Gastrocnemius medialis (tissue), 4 donors: ENCODE results near the gene HLA-C. TPM values are rescaled to one million over a fixed set of nuclear protein-coding genes. Genes with fewer than 3 reads are reported as not detected.

Source experiments
- ATAC-seq, 2 donors: fragments of 150-250 bp; one replicate each; pipeline ENCODE4 v1.9.1; 2016
- DNase-seq, 2 donors: peaks; one replicate each; pipeline ENCODE4 v3.0.0-alpha.2; 2019
- H3K27ac ChIP-seq, 4 donors: fragments of 200-600 bp; sonication (generic); 1 replicate in 1 of 4; 2 replicates in 3 of 4; pipeline ENCODE4 v1.5.1; 2016 to 2018; ENCODE audit warnings: mild to moderate bottlenecking in 2 of 4, moderate library complexity in 1 of 4
- H3K27me3 ChIP-seq, 3 donors: fragments of 200-600 bp; sonication (generic) in 2 of 3; 1 replicate in 1 of 3; 2 replicates in 2 of 3; pipeline versions ENCODE4 v1.5.1 to v1.6.0; 2016 to 2019; ENCODE audit warnings: mild to moderate bottlenecking in 1 of 3, moderate library complexity in 1 of 3
- H3K36me3 ChIP-seq, 2 donors: fragments of 200-600 bp; sonication (generic) in 1 of 2; one replicate each; pipeline ENCODE4 v1.5.1; 2017 to 2018
- H3K4me1 ChIP-seq, 2 donors: fragments of 200-600 bp; sonication (generic) in 1 of 2; one replicate each; pipeline ENCODE4 v1.5.1; 2016 to 2017; ENCODE audit warnings: mild to moderate bottlenecking in 2 of 2
- H3K4me3 ChIP-seq, 4 donors: fragments of 200-600 bp; sonication (generic) in 3 of 4; 1 replicate in 1 of 4; 2 replicates in 3 of 4; pipeline ENCODE4 v1.5.1; 2016 to 2019; ENCODE audit warnings: mild to moderate bottlenecking in 2 of 4
- H3K9me3 ChIP-seq, 3 donors: fragments of 200-600 bp; sonication (generic) in 2 of 3; 1 replicate in 1 of 3; 2 replicates in 2 of 3; pipeline ENCODE4 v1.5.1; 2016 to 2019
- POLR2A ChIP-seq, 2 donors: fragments of 450-650 bp; IDR thresholded peaks; one replicate each; pipeline ENCODE4 v1.6.1; 2017; ENCODE audit warnings: antibody characterized with exemption in 2 of 2, mild to moderate bottlenecking in 2 of 2, moderate library complexity in 2 of 2
- in situ Hi-C, 4 donors: fragments of 200-750 bp; cut with MboI; loops; one replicate each; pipeline versions ENCODE4 v1.15.0 to v1.8.0; 2017; ENCODE audit warnings: low sequenced_read_pairs in 4 of 4
- intact Hi-C: fragments of 100-400 bp; cut with DNase I; formaldehyde crosslinking; loops from one replicate; pipeline ENCODE4 v1.15.1; 2023; ENCODE audit warnings: low total_unique reads
- total RNA-seq, 4 donors: library from RNA; depleted of rRNA; stranded (reverse); fragments of >200 nt; gene quantifications; one replicate each; pipeline versions ENCODE4 v1.1.0 to v1.2.3, GENCODE V29; 2016
- TF ChIP-seq, protein P1 (sequence below), 5 experiments: fragments of 450-650 bp in 3 of 5; fragments of 200-600 bp in 2 of 5; sonication (generic) in 2 of 5; IDR thresholded peaks in 4 of 5; conservative IDR thresholded peaks in 1 of 5; 1 replicate in 4 of 5; 2 replicates in 1 of 5; pipeline ENCODE4 v1.5.1; 2016 to 2019; ENCODE audit warnings: antibody characterized with exemption in 5 of 5, mild to moderate bottlenecking in 3 of 5, moderate library complexity in 3 of 5

Gene HLA-C
- 100 to 1,000 TPM in 2 of 4 donors, 10 to 100 TPM in 2; 73.4 to 267 (median 133) TPM for total RNA-seq

DNA sequence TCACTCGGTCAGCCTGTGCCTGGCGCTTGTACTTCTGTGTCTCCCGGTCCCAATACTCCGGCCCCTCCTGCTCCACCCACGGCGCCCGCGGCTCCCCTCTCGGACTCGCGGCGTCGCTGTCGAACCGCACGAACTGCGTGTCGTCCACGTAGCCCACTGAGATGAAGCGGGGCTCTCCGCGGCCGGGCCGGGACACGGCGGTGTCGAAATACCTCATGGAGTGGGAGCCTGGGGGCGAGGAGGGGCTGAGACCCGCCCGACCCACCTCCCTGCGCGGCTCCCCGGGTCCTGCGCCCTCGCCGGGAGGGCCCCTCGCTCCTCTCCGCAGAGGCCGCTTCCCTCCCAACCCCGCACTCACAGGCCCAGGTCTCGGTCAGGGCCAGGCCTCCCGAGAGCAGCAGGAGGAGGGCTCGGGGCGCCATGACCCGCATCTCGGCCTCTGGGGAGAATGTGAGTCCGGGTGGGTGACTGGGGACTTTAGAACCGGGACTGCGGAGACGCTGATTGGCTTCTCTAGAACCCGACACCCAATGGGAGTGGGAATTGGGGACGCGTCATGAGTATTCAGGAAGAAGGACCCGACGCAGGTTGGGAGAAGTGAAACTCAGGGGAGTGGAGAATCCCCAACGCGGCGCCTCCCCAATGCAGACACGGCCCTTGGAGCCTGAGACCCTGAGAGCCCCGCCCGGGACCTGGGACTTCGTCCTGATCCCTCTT, at the start of gene HLA-C:
TSS of gene HLA-C (minus strand) at position 452 of the 717 bp plus-strand sequence. CDS start at position 431, 21 bp downstream.
- H3K27me3 ChIP-seq, result no peaks in the 10 kb centered on the region
- peak within 1 kb of the TSS; percentile 75 to 99 (median 88) for H3K27ac ChIP-seq
- TF ChIP-seq POLR2A (IDR thresholded peaks at IDR 0.05), result peak; percentile 63 to 81
- TF ChIP-seq, protein P1, sequence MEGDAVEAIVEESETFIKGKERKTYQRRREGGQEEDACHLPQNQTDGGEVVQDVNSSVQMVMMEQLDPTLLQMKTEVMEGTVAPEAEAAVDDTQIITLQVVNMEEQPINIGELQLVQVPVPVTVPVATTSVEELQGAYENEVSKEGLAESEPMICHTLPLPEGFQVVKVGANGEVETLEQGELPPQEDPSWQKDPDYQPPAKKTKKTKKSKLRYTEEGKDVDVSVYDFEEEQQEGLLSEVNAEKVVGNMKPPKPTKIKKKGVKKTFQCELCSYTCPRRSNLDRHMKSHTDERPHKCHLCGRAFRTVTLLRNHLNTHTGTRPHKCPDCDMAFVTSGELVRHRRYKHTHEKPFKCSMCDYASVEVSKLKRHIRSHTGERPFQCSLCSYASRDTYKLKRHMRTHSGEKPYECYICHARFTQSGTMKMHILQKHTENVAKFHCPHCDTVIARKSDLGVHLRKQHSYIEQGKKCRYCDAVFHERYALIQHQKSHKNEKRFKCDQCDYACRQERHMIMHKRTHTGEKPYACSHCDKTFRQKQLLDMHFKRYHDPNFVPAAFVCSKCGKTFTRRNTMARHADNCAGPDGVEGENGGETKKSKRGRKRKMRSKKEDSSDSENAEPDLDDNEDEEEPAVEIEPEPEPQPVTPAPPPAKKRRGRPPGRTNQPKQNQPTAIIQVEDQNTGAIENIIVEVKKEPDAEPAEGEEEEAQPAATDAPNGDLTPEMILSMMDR (IDR thresholded peaks at IDR 0.05 in 4 of 5, conservative IDR thresholded peaks at IDR 0.05 in 1 of 5), result no peak
- in situ Hi-C loops (loop anchor here in 2 of 4 donors (5.0 to 10.0 kb wide), 3 partner anchors 64 to 103 kb away; partner anchors contain the start of gene HLA-B (in 1 of the 2)), intact Hi-C loops (loop anchor here (1.0 to 5.0 kb wide), 3 partner anchors 74 to 114 kb away; partner anchors contain the start of genes CCHCR1, HLA-B and TCF19)
- H3K4me3 ChIP-seq, result peak within 1 kb of the TSS; percentile 60 to 97 (median 80)
- H3K36me3 ChIP-seq, result no peaks in the 10 kb centered on the region
- ATAC-seq, result peak; percentile 99 to 100
- no peaks in the 10 kb centered on the region for H3K9me3 ChIP-seq
- peak; percentile 85 to 93 for DNase-seq
- peaks cover 0 to 4% of the 10 kb centered on the region in 2 donors for H3K4me1 ChIP-seq

DNA sequence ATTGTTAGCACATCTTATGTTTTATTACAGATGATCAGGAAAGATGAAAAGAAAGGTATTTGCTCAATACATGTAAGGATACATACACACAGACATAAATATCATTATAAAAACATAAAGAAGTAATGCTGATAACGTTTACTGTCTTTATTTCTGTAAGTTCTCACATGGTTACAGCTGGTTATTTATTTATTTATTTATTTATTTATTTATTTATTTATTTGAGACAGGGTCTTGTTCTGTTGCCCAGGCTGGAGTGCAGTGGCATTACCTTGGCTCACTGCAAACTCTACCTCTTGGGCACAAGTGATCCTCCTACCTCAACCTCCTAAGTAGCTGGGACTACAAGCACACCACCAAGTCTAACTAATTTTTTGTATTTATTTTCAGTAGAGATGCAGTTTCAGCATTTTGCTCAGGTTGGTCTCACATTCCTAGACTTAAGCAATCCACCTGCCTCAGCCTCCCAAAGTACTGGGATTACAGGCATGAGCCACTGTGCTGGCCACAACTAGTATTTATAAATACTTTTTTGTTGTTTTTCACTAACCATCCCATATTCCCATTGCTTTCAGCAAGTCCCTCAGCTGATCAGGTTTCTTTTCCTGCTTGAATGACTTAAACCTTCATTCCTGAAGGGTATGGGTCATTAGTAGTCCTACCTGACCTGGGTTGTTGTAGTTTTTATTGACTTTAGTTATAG, 49.3 kb upstream of the HLA-C start:
- ATAC-seq, result no peak

DNA sequence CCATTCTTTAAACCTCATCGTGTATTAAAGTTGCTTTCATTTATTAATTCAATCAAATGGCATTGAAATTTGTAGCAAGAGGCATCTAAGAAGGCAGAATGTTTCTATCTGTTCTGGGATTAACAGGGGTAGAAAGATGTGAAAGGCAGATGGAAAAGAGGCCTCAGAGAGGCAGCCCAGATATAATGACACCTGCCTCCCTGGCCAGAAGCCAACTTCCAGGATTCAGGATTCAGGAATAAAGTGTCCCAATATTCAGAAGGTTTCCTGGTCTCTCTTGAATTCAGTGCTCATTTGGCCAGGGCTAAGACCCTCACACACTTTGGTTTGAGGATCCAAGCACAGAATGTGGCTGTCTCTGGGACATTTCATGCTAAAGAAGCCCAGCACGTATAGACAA, 45.1 kb upstream of the HLA-C start:
- TF ChIP-seq POLR2A (IDR thresholded peaks at IDR 0.05), result no peak
- TF ChIP-seq, protein P1 (IDR thresholded peaks at IDR 0.05 in 4 of 5, conservative IDR thresholded peaks at IDR 0.05 in 1 of 5), result no peak
- Histone ChIP-seq H3K4me1 (no peaks in the 10 kb centered on the region), H3K36me3 (no peaks in the 10 kb centered on the region), H3K9me3 (no peaks in the 10 kb centered on the region), H3K4me3 (no peak overlapping the region), H3K27ac (no peak overlapping the region), H3K27me3 (no peaks in the 10 kb centered on the region)
- DNase-seq (no peak), ATAC-seq (no peak)
- intact Hi-C loops, result no loop called here
- in situ Hi-C loops, result no loop called here

More for the DNA sequence above, 49.3 kb upstream of the HLA-C start:
- no peaks in the 10 kb centered on the region for H3K4me1 ChIP-seq
- no peak for DNase-seq
- in situ Hi-C loops (no loop called here), intact Hi-C loops (no loop called here)
- H3K27me3 ChIP-seq, result no peaks in the 10 kb centered on the region
- H3K9me3 ChIP-seq, result no peaks in the 10 kb centered on the region
- H3K27ac ChIP-seq, result no peak overlapping the region
- no peaks in the 10 kb centered on the region for H3K36me3 ChIP-seq
- no peak for TF ChIP-seq POLR2A (IDR thresholded peaks at IDR 0.05)
- TF ChIP-seq, protein P1 (IDR thresholded peaks at IDR 0.05 in 4 of 5, conservative IDR thresholded peaks at IDR 0.05 in 1 of 5), result no peak
- H3K4me3 ChIP-seq, result no peak overlapping the region

DNA sequence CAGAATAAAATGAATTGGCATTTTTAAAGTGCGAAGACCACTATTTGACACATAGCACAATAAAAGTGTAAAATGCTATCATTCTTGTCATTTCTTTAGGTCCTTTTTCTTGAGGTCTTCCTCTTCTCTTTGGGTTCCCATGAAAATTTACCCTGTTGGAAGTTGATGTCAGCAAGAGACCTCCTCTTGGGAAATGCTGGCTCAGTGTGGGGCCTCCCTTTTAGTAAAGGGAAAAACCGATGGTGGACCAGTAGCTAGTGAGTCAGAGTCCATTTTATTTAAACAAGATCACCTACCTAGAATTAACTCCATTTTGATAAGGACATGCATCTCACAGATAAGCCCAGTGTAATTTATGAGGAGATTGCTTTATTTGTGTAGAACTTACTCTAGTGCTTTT, 37.7 kb upstream of the HLA-C start:
- no peak for TF ChIP-seq POLR2A (IDR thresholded peaks at IDR 0.05)
- TF ChIP-seq, protein P1 (IDR thresholded peaks at IDR 0.05 in 4 of 5, conservative IDR thresholded peaks at IDR 0.05 in 1 of 5), result no peak
- DNase-seq (no peak), ATAC-seq (no peak)
- in situ Hi-C loops, result no loop called here
- Histone ChIP-seq H3K4me1 (peaks cover 0 to 8% of the 10 kb centered on the region in 2 donors), H3K27ac (no peak overlapping the region), H3K36me3 (no peaks in the 10 kb centered on the region), H3K4me3 (no peak overlapping the region), H3K9me3 (no peaks in the 10 kb centered on the region), H3K27me3 (peaks cover 4 to 33% (median 25%) of the 10 kb centered on the region in 3 donors)
- intact Hi-C loops, result no loop called here
